Upper lobe of left lung (tissue), 4 donors: ENCODE results near the gene PSENEN.

ENCODE experiments used
- EP300 ChIP-seq, 4 donors: sonication (generic); formaldehyde crosslinking; IDR thresholded peaks; one replicate each; pipeline ENCODE4 v1.5.1; 2017; ENCODE audit warnings: antibody characterized with exemption in 4 of 4, control low read depth in 2 of 4
- POLR2A ChIP-seq, 4 donors: fragments of 450-650 bp; IDR thresholded peaks; one replicate each; pipeline ENCODE4 v1.5.1; 2016 to 2017; ENCODE audit warnings: antibody characterized with exemption in 4 of 4, mild to moderate bottlenecking in 2 of 4
- POLR2AphosphoS5 ChIP-seq, 2 donors: sonication (generic); formaldehyde crosslinking; IDR thresholded peaks; one replicate each; pipeline ENCODE4 v1.5.1; 2017; ENCODE audit warnings: antibody characterized with exemption in 2 of 2
- TF ChIP-seq, protein P1 (sequence below), 6 experiments: fragments of 450-650 bp in 4 of 6; fragments of 200-600 bp in 2 of 6; sonication (generic) in 2 of 6; IDR thresholded peaks; one replicate each; pipeline ENCODE4 v1.5.1; 2016 to 2019; ENCODE audit warnings: antibody characterized with exemption in 6 of 6

DNA sequence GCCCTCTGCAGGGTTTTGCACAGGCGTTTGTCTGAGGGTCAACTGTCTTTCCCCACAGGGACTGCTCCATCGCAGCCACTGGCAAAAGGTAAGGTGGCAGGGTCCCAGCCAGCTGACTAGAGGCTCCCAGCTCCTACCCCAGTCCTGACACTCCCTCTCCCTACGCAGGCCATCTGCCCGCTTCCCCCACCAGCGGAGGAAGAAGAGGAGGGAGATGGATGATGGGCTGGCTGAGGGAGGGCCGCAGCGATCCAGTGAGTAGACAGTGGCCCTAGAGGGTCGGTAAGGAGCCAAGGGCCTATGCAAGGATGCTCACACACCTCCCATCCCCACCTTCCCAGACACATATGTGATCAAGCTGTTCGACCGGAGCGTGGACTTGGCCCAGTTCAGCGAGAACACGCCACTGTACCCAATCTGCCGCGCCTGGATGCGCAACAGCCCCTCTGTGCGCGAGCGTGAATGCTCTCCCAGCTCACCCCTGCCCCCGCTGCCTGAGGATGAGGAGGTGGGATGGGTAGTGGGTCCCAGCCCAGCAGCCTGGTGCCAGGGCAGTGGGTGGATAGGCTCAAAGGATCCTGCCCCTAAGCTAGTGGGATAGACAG lies 7.4 kb downstream of the PSENEN start:
- TF ChIP-seq POLR2A (IDR thresholded peaks at IDR 0.05) = no peak
- TF ChIP-seq EP300 (IDR thresholded peaks at IDR 0.05) = no peak
- TF ChIP-seq, protein P1, sequence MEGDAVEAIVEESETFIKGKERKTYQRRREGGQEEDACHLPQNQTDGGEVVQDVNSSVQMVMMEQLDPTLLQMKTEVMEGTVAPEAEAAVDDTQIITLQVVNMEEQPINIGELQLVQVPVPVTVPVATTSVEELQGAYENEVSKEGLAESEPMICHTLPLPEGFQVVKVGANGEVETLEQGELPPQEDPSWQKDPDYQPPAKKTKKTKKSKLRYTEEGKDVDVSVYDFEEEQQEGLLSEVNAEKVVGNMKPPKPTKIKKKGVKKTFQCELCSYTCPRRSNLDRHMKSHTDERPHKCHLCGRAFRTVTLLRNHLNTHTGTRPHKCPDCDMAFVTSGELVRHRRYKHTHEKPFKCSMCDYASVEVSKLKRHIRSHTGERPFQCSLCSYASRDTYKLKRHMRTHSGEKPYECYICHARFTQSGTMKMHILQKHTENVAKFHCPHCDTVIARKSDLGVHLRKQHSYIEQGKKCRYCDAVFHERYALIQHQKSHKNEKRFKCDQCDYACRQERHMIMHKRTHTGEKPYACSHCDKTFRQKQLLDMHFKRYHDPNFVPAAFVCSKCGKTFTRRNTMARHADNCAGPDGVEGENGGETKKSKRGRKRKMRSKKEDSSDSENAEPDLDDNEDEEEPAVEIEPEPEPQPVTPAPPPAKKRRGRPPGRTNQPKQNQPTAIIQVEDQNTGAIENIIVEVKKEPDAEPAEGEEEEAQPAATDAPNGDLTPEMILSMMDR (IDR thresholded peaks at IDR 0.05) = no peak
- TF ChIP-seq POLR2AphosphoS5 (IDR thresholded peaks at IDR 0.05) = no peak
